ENCODE results near the gene TTC13. TPM values are rescaled to one million over a fixed set of nuclear protein-coding genes. Genes with fewer than 3 reads are reported as not detected.

The TTC13 gene
- total RNA-seq, 1 donor from 2014 or later, result 16.7 TPM

GRCh38 chr1:230948903-230949302 is 29.8 kb downstream of the TTC13 start:
- no peak for DNase-seq

- no peak for DNase-seq
These were observed 30.4 kb downstream of the TTC13 start for GRCh38 chr1:230948301-230948700.

GRCh38 chr1:230943048-230943593 is 35.5 kb downstream of the TTC13 start:
- DNase-seq, result no peak

DNA sequence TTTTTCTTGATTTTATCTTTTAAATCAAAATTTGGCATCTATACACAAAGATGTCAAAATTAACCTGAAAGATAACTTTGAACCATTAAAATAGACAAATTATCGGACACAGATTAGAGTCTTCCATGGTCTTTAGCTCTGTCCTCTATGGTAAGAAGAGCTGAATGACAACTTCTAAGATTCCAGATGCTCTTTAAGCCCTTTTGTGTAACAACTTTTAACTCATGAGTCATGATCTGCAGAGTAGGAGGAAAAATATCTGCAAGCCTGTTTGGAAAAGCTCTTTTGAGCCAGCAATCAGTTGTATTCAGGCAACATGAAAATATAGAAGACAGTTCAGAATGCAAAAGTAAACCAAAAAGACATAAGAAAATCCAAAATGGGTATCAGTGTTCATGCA is 37.8 kb downstream of the TTC13 start:
- DNase-seq, result no peak

DNA sequence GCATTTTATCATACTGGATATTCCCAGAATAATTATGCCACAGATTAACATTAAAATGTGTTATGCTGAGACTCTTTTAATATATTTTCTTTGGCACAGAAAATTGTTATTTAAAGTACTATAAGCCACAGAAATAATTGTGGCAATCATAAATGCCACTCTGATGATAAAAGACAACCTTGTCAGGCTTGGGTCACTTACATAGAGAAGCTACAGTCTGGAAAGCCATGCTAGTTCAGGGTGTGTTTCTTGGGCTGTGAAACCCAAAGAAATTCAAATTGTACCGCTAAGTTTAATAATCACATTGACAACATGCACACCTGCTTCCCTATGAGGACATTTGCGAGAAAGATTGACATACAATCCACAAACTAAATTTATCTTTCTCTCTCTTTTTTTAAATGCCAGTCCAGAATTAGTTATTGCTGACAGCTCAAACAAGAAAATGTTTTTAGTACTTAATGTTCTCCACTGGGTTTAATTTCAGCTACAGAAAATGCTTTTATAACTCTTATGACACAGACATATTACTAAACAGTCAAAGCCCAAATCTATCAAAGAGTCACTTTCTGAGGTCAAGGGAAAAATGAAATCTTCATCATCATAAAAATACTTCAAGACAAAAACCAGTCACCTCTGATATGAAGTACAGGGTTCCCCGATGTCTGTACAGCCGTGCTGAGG is 38.7 kb downstream of the TTC13 start:
- no peak for DNase-seq

GRCh38 chr1:230938924-230939368 is 39.7 kb downstream of the TTC13 start:
- no peak for DNase-seq

GRCh38 chr1:230937371-230937770 is 41.3 kb downstream of the TTC13 start:
- DNase-seq, result no peak

- DNase-seq, result no peak
These were observed 42.2 kb downstream of the TTC13 start for GRCh38 chr1:230936475-230936874.

DNA sequence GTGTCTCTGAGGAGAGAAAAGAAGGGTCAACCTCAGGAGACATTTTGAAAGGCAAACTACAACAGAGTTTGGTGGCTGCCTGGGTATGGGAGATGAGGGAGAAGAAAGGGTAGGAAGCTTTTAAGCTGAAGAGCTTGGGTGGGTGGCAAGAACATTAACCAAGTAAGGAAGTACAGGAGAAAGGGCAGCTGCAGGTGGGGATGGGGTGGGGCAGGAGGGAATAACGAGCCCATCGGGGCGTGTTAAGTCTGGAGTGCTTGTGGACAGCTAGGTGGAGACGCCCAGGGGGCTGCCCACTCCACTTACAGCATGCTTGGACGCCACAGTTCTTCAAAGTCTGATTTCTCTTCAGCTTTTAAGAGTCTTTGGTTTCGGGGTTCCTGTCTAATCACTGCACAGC is 42.8 kb downstream of the TTC13 start:
- no peak for DNase-seq

- DNase-seq, result no peak
These were observed 47.7 kb downstream of the TTC13 start for GRCh38 chr1:230930986-230931385.

- DNase-seq, result no peak
These were observed 52.5 kb downstream of the TTC13 start for GRCh38 chr1:230926182-230926581.

- no peak for DNase-seq
These were observed 53.1 kb downstream of the TTC13 start for GRCh38 chr1:230925608-230926007.

- DNase-seq, result no peak
These were observed 55.5 kb downstream of the TTC13 start for GRCh38 chr1:230923176-230923575.

DNA sequence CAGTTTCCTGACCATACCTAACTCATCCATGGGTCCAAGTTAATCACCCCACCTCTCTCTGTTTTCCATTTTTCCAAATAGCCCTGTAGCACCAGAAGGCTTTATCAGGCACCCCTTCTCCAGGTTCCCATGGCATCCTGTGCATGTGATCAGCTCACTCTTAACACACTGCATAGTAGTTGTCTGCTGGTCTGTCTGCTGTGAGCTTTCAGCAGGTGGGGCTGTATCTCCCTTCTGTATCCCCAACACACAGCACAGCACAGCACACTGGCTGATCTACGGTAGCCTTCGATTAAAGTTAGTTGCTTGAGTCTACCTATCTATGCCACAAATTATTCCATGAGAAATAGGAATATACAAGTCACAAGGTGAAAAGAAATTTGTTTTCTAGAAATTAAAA is 56.0 kb downstream of the TTC13 start:
- DNase-seq, result no peak

GRCh38 chr1:230919207-230919606 is 59.5 kb downstream of the TTC13 start:
- no peak for DNase-seq

GRCh38 chr1:230917284-230918135 is 61.2 kb downstream of the TTC13 start:
- DNase-seq, result peak; percentile 62

GRCh38 chr1:230916587-230917283 is 61.9 kb downstream of the TTC13 start:
- no peak for DNase-seq

DNA sequence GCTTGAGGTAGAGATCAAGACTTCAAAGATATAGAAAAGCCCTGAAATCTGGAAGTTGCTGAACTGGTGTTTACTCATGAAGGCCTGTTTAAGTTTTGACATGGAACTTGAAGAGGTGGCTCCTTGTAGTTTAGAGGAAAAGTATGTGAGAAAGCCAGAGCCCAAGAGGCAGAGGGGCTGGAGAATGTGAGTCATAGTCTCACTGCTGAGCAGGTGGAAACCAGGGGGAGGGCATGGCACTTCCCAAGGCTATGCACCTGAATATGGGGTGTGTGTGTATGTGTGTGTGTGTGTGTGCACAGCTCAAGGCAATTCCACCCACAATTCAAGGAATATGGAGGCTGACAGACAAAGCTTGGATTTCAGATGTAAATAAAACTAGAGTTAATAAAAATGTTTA is 63.6 kb downstream of the TTC13 start:
- no peak for DNase-seq

DNA sequence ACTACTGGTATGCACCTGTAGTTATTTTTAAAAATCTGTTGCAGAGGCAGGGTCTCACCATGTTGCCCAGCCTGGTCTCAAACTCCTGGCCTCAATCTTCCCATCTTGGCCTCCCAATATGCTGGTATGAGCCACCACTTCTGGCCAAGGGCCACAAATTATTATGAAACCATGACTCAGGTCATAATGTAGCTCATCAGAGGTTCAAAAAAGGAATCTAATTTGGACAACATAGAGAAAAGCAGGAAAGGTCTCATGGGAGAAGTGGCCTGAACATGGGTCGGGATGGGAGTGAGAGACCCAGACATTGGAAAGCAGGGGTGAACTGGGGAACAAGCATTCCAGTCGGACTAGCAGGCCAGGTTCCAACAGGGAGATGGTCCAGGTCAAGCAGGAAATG is 65.2 kb downstream of the TTC13 start:
- no peak for DNase-seq

DNA sequence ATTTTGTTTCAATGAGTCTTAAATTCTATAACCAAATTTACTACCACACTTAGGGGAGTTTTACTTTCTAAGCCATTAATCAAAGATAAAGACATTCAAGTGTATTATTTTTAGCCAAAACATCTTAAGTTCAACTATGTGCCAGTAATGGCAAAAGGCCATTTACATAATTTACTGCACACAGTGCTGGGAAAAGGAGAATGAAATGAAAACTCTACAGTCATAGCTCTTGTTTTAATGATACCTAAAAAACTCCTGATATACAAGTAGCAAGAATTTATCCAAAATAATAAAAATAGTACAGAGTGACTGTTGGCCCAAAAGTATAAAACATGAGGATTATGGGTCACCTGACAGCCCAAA is 67.9 kb downstream of the TTC13 start:
- DNase-seq, result no peak

- DNase-seq, result no peak
These were observed 68.5 kb downstream of the TTC13 start for GRCh38 chr1:230909974-230910754.
